HUES64 (cell line): Measurements from ENCODE around the gene TMEM39B.
A peak's percentile ranks its signal among the peaks of the same experiment; 100 is the strongest.

Experiments used
- H3K27ac ChIP-seq: 2 replicates; pipeline ENCODE4 v1.7.0; 2013; ENCODE audit warnings: low read depth, low read length, inconsistent platforms
- H3K27me3 ChIP-seq: 2 replicates; pipeline ENCODE4 v1.6.1; 2013; ENCODE audit warnings: mild to moderate bottlenecking, low read length; ENCODE audit not compliant: insufficient read depth
- H3K36me3 ChIP-seq: 2 replicates; pipeline ENCODE4 v1.6.1; 2013; ENCODE audit warnings: mild to moderate bottlenecking, low read length; ENCODE audit not compliant: insufficient read depth
- H3K4me1 ChIP-seq: 2 replicates; pipeline ENCODE4 v1.6.1; 2013; ENCODE audit warnings: mild to moderate bottlenecking, low read length, moderate library complexity; ENCODE audit not compliant: insufficient read depth
- H3K4me3 ChIP-seq: 2 replicates; pipeline ENCODE4 v1.5.1; 2013; ENCODE audit warnings: mild to moderate bottlenecking, low read length, moderate library complexity
- H3K9ac ChIP-seq: 2 replicates; pipeline ENCODE4 v1.6.1; 2013; ENCODE audit warnings: mild to moderate bottlenecking, low read depth, low read length
- H3K9me3 ChIP-seq: 2 replicates; pipeline ENCODE4 v1.6.1; 2013; ENCODE audit warnings: low read depth, low read length; ENCODE audit not compliant: insufficient read depth
- WGBS: fragments of 150-250, 120-280 bp; methylation state at CpG from one replicate; pipeline ENCODE4 v1.1.7; 2013; ENCODE audit warnings: missing lambda C conversion rate; 5-methylcytosine and 5-hydroxymethylcytosine counted together

Gene TMEM39B

DNA sequence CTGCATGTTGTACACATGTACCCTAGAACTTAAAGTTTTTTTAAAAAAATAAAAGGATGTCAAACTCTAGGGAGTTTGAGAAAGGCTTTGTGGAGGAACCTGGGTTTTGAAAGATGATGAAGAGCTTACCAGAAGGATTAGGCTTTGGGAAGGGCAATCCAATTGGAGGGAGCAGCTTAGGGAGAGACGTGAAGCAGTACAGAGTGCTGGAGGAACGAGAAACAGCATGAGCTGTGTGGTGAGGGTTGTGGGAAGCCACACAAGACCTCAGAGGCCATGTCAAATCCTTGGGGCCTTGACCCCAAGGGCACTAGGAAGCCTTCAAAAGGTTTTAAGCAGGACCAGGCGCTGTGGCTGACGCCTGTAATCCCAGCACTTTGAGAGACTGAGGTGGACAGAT lies 26.7 kb downstream of the TMEM39B start:
- Histone ChIP-seq H3K27me3 (no peaks in the 10 kb centered on the region), H3K9me3 (no peaks in the 10 kb centered on the region), H3K27ac (no peak overlapping the region), H3K4me3 (no peak overlapping the region), H3K4me1 (no peaks in the 10 kb centered on the region), H3K36me3 (peaks cover 68% of the 10 kb centered on the region), H3K9ac (no peak overlapping the region)
- 94% methylated on average over 4 of the region's 4 CpGs for WGBS

- no peak overlapping the region for H3K27ac ChIP-seq
- peaks cover 58% of the 10 kb centered on the region for H3K36me3 ChIP-seq
- H3K9ac ChIP-seq, result no peak overlapping the region
- no peaks in the 10 kb centered on the region for H3K9me3 ChIP-seq
- H3K27me3 ChIP-seq, result no peaks in the 10 kb centered on the region
- no peaks in the 10 kb centered on the region for H3K4me1 ChIP-seq
- no peak overlapping the region for H3K4me3 ChIP-seq
- WGBS, result 94% methylated on average over 10 of the region's 10 CpGs
Observed at GRCh38 chr1:32100359-32100758, 27.6 kb downstream of the TMEM39B start.

GRCh38 chr1:32100807-32101708 lies 28.3 kb downstream of the TMEM39B start:
- WGBS, result 95% methylated on average over 9 of the region's 9 CpGs
- no peaks in the 10 kb centered on the region for H3K27me3 ChIP-seq
- no peak overlapping the region for H3K27ac ChIP-seq
- peaks cover 51% of the 10 kb centered on the region for H3K36me3 ChIP-seq
- H3K4me3 ChIP-seq, result no peak overlapping the region
- no peaks in the 10 kb centered on the region for H3K9me3 ChIP-seq
- no peaks in the 10 kb centered on the region for H3K4me1 ChIP-seq
- H3K9ac ChIP-seq, result no peak overlapping the region

DNA sequence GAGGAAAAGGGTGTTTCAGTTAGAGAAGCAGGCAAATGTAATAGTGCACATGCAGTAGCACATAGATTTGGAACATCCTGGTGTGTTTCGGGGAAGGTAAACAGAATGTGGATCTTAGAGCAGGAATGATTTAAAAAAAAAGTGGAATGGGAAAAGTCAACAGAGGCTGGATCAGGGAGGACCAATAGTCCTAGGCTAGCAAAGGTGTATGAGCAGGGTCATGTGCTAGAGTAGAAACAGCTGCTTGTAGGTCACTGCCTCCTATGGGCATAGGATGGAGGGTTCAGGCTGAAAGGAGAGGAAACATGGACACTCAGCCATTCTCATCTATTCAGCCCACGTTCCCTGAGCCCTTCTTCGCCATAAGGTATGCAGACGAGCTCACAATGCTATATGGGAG lies 31.4 kb downstream of the TMEM39B start:
- Histone ChIP-seq H3K9me3 (no peaks in the 10 kb centered on the region), H3K27ac (no peak overlapping the region), H3K27me3 (no peaks in the 10 kb centered on the region), H3K9ac (no peak overlapping the region), H3K4me1 (peaks cover 4% of the 10 kb centered on the region; the same call in 1 of the 2 replicates), H3K36me3 (peaks cover 33% of the 10 kb centered on the region), H3K4me3 (no peak overlapping the region)
- WGBS, result 91% methylated on average over 4 of the region's 4 CpGs

GRCh38 chr1:32105338-32105737 lies 32.6 kb downstream of the TMEM39B start:
- Histone ChIP-seq H3K27me3 (no peaks in the 10 kb centered on the region), H3K4me1 (peaks cover 4% of the 10 kb centered on the region; the same call in 1 of the 2 replicates), H3K4me3 (no peak overlapping the region), H3K27ac (no peak overlapping the region), H3K36me3 (peaks cover 23% of the 10 kb centered on the region), H3K9ac (no peak overlapping the region), H3K9me3 (no peaks in the 10 kb centered on the region)
- WGBS, result 92% methylated on average over 1 of the region's 1 CpG

GRCh38 chr1:32106663-32107275 lies 34.0 kb downstream of the TMEM39B start:
- H3K36me3 ChIP-seq, result peaks cover 10% of the 10 kb centered on the region; the same call in 1 of the 2 replicates
- no peaks in the 10 kb centered on the region for H3K27me3 ChIP-seq
- H3K27ac ChIP-seq, result no peak overlapping the region
- H3K4me1 ChIP-seq, result peaks cover 4% of the 10 kb centered on the region; the same call in 1 of the 2 replicates
- 95% methylated on average over 8 of the region's 9 CpGs for WGBS
- no peak overlapping the region for H3K4me3 ChIP-seq
- H3K9ac ChIP-seq, result no peak overlapping the region
- H3K9me3 ChIP-seq, result no peaks in the 10 kb centered on the region

- Histone ChIP-seq H3K4me3 (peak within 1 kb of the TSS; percentile 88), H3K9ac (peak within 1 kb of the TSS; percentile 90), H3K9me3 (no peaks in the 10 kb centered on the region), H3K27ac (peak within 1 kb of the TSS; percentile 83), H3K27me3 (no peaks in the 10 kb centered on the region), H3K36me3 (no peaks in the 10 kb centered on the region), H3K4me1 (peaks cover 4% of the 10 kb centered on the region; the same call in 1 of the 2 replicates)
- WGBS, result under 1% methylated on average over 44 of the region's 45 CpGs
Observed at GRCh38 chr1:32107742-32108661, 35.3 kb downstream of the TMEM39B start, which contains the start of gene KPNA6. Gene KPNA6 (plus strand): TSS chr1:32108056. CDS start chr1:32108131, 75 bp downstream.

GRCh38 chr1:32111040-32111623 lies 38.4 kb downstream of the TMEM39B start:
- 94% methylated on average over 2 of the region's 2 CpGs for WGBS
- no peaks in the 10 kb centered on the region for H3K27me3 ChIP-seq
- H3K4me3 ChIP-seq, result no peak overlapping the region
- no peaks in the 10 kb centered on the region for H3K9me3 ChIP-seq
- H3K9ac ChIP-seq, result no peak overlapping the region
- peaks cover 4% of the 10 kb centered on the region; the same call in 1 of the 2 replicates for H3K4me1 ChIP-seq
- H3K27ac ChIP-seq, result no peak overlapping the region
- peaks cover 7% of the 10 kb centered on the region for H3K36me3 ChIP-seq

DNA sequence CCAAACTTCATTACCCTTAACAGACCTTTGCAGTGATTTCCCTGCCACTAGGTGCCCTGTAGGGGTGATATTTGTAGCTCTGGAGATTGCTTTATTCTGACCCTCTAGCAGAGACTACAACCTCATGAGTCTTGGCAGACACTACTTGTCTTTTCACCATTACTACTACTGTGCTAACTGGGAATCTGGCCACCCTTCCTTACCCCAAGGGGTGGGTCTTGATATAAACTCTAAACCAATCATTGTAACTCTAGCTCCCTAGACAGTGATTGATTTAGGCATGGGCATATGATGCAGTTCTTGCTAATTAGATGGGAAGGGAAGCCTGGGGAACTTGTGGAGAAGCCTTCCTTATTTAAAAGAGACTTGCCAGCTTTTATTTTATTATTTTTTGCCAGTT lies 39.0 kb downstream of the TMEM39B start:
- H3K27ac ChIP-seq, result no peak overlapping the region
- no peaks in the 10 kb centered on the region for H3K9me3 ChIP-seq
- peaks cover 11% of the 10 kb centered on the region for H3K36me3 ChIP-seq
- H3K4me1 ChIP-seq, result peaks cover 4% of the 10 kb centered on the region; the same call in 1 of the 2 replicates
- no peaks in the 10 kb centered on the region for H3K27me3 ChIP-seq
- H3K4me3 ChIP-seq, result no peak overlapping the region
- no peak overlapping the region for H3K9ac ChIP-seq

- H3K9ac ChIP-seq, result no peak overlapping the region
- 98% methylated on average over 5 of the region's 5 CpGs for WGBS
Observed at GRCh38 chr1:32112806-32113375, 40.2 kb downstream of the TMEM39B start.

More at GRCh38 chr1:32112806-32113375, 40.2 kb downstream of the TMEM39B start:
- no peak overlapping the region for H3K27ac ChIP-seq
- H3K9me3 ChIP-seq, result no peaks in the 10 kb centered on the region
- no peak overlapping the region for H3K4me3 ChIP-seq
- H3K27me3 ChIP-seq, result no peaks in the 10 kb centered on the region
- H3K4me1 ChIP-seq, result peaks cover 4% of the 10 kb centered on the region; the same call in 1 of the 2 replicates
- peaks cover 11% of the 10 kb centered on the region for H3K36me3 ChIP-seq
